ENCODE measurements around the gene LETM1. TPM values are rescaled to one million over a fixed set of nuclear protein-coding genes. Genes with fewer than 3 reads are reported as not detected.

Gene LETM1
- total RNA-seq, 1 donor: 51.7 TPM

GRCh38 chr4:1809754-1810502 lies 46.0 kb downstream of the LETM1 start:
- DNase-seq (ENCODE audit: low read depth): peak; percentile 55
- H3K4me3 ChIP-seq (ENCODE audit: low read depth, low read length): no peak overlapping the region
- TF ChIP-seq CTCF (IDR thresholded peaks at IDR 0.05; ENCODE audit: insufficient read depth, low read length): peak; percentile 85

GRCh38 chr4:1808851-1809753 lies 46.9 kb downstream of the LETM1 start:
- no peak overlapping the region for H3K4me3 ChIP-seq (ENCODE audit: low read depth, low read length)
- DNase-seq (ENCODE audit: low read depth): no peak
- no peak for TF ChIP-seq CTCF (IDR thresholded peaks at IDR 0.05; ENCODE audit: insufficient read depth, low read length)

GRCh38 chr4:1808396-1808795 lies 47.6 kb downstream of the LETM1 start:
- H3K4me3 ChIP-seq (ENCODE audit: low read depth, low read length): no peak overlapping the region
- no peak for DNase-seq (ENCODE audit: low read depth)
- no peak for TF ChIP-seq CTCF (IDR thresholded peaks at IDR 0.05; ENCODE audit: insufficient read depth, low read length)

DNA sequence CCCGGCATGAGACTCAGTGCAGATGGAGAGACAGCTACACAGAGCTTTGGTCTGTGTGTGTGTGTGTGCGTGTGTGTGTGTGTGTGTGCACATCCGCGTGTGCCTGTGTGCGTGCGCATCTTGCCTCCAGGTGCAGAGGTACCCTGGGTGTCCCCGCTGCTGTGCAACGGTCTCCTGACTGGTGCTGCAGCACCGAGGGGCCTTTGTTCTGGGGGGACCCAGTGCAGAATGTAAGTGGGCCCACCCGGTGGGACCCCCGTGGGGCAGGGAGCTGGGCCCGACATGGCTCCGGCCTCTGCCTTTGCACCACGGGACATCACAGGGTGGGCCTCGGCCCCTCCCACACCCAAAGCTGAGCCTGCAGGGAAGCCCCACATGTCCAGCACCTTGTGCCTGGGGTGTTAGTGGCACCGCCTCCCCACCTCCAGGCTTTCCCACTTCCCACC lies 48.6 kb downstream of the LETM1 start:
- TF ChIP-seq CTCF (IDR thresholded peaks at IDR 0.05; ENCODE audit: insufficient read depth, low read length): no peak

DNA sequence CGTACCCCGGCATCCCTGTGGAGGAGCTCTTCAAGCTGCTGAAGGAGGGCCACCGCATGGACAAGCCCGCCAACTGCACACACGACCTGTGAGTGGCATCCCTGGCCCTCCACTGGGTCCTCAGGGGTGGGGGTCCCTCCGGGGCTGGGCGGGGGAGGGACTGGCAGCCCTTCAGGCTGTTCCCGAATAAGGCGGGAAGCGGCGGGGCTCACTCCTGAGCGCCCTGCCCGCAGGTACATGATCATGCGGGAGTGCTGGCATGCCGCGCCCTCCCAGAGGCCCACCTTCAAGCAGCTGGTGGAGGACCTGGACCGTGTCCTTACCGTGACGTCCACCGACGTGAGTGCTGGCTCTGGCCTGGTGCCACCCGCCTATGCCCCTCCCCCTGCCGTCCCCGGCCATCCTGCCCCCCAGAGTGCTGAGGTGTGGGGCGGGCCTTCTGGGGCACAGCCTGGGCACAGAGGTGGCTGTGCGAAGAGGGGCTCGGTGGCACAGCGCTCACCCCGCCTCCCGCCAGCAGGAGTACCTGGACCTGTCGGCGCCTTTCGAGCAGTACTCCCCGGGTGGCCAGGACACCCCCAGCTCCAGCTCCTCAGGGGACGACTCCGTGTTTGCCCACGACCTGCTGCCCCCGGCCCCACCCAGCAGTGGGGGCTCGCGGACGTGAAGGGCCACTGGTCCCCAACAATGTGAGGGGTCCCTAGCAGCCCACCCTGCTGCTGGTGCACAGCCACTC lies 49.2 kb downstream of the LETM1 start:
- no peak for DNase-seq (ENCODE audit: low read depth)
- H3K4me3 ChIP-seq (ENCODE audit: low read depth, low read length): no peak overlapping the region
- no peak for TF ChIP-seq CTCF (IDR thresholded peaks at IDR 0.05; ENCODE audit: insufficient read depth, low read length)

More for the DNA sequence above, 48.6 kb downstream of the LETM1 start:
- H3K4me3 ChIP-seq (ENCODE audit: low read depth, low read length): no peak overlapping the region
- DNase-seq (ENCODE audit: low read depth): no peak

DNA sequence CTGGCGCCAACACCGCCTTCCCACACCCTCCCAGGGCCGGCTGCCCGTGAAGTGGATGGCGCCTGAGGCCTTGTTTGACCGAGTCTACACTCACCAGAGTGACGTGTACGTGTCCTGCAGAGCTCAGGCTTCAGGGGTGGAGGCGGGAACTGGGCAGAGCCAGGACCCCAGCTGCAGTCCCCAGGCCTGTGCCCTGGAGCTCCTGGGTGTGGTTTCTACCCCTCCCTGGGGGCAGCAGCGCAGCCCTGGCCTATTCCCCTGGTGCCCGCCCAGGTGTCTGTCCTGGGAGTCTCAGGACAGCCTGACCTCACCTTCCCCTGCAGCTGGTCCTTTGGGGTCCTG lies 49.8 kb downstream of the LETM1 start:
- DNase-seq (ENCODE audit: low read depth): no peak
- no peak overlapping the region for H3K4me3 ChIP-seq (ENCODE audit: low read depth, low read length)
- TF ChIP-seq CTCF (IDR thresholded peaks at IDR 0.05; ENCODE audit: insufficient read depth, low read length): no peak

All from fibroblast of the aortic adventitia (primary cell).